ENCODE measurements around the gene AXIN1. TPM values are rescaled to one million over a fixed set of nuclear protein-coding genes. Genes with fewer than 3 reads are reported as not detected.
"Not testable (repeated sequence)": the region's sequence is repeated elsewhere in the genome, so short reads cannot be mapped to it uniquely, and the experiment has no call there.

AXIN1 gene
- total RNA-seq, 1 donor from 2014 or later, result 27.0 TPM

GRCh38 chr16:334861-335632 is 17.5 kb downstream of the AXIN1 start:
- not testable (repeated sequence) for H3K9me3 Mint-ChIP-seq (ENCODE audit: unreplicated experiment); H3K4me3 Mint-ChIP-seq (ENCODE audit: unreplicated experiment); H3K27me3 Mint-ChIP-seq (ENCODE audit: low read depth, unreplicated experiment); H3K9me3 ChIP-seq (ENCODE audit: insufficient read depth, low read depth, low read length); H3K27me3 ChIP-seq (ENCODE audit: insufficient read depth, low read length); H3K4me2 ChIP-seq (ENCODE audit: low read length); DNase-seq (ENCODE audit: low read depth); H3K4me3 ChIP-seq (ENCODE audit: insufficient read depth, low read depth, low read length); H2AFZ ChIP-seq (ENCODE audit: low read depth, low read length); H3K27ac ChIP-seq (ENCODE audit: low read depth, low read length); H3K9ac ChIP-seq (ENCODE audit: low read length); FAIRE-seq; H3K36me3 Mint-ChIP-seq (ENCODE audit: low read depth, unreplicated experiment); H3K4me1 ChIP-seq (ENCODE audit: insufficient read depth, low read length); H3K36me3 ChIP-seq (ENCODE audit: insufficient read depth, low read length)
- Mint-ChIP-seq H3K27ac (ENCODE audit: unreplicated experiment) (peak overlapping the region; percentile 78), H3K4me1 (ENCODE audit: low read depth, unreplicated experiment) (peaks cover 29% of the 10 kb centered on the region)
- Histone ChIP-seq H4K20me1 (ENCODE audit: insufficient read depth, low read length) (peaks cover 81% of the 10 kb centered on the region), H3K79me2 (ENCODE audit: insufficient read depth, low read length) (peaks cover 84% of the 10 kb centered on the region)

GRCh38 chr16:334164-334832 is 18.2 kb downstream of the AXIN1 start:
- not testable (repeated sequence) for H3K27me3 Mint-ChIP-seq (ENCODE audit: low read depth, unreplicated experiment); DNase-seq (ENCODE audit: low read depth); H3K9me3 ChIP-seq (ENCODE audit: insufficient read depth, low read depth, low read length); H3K27ac ChIP-seq (ENCODE audit: low read depth, low read length); H3K4me3 Mint-ChIP-seq (ENCODE audit: unreplicated experiment); H3K9me3 Mint-ChIP-seq (ENCODE audit: unreplicated experiment); H3K9ac ChIP-seq (ENCODE audit: low read length); H3K36me3 Mint-ChIP-seq (ENCODE audit: low read depth, unreplicated experiment); H3K4me2 ChIP-seq (ENCODE audit: low read length); H3K27me3 ChIP-seq (ENCODE audit: insufficient read depth, low read length); H3K4me1 ChIP-seq (ENCODE audit: insufficient read depth, low read length); H3K36me3 ChIP-seq (ENCODE audit: insufficient read depth, low read length); H3K4me3 ChIP-seq (ENCODE audit: insufficient read depth, low read depth, low read length); H2AFZ ChIP-seq (ENCODE audit: low read depth, low read length)
- peak overlapping the region; percentile 50 for H3K27ac Mint-ChIP-seq (ENCODE audit: unreplicated experiment)
- peaks cover 78% of the 10 kb centered on the region for H4K20me1 ChIP-seq (ENCODE audit: insufficient read depth, low read length)
- FAIRE-seq, result peak; percentile 49
- H3K4me1 Mint-ChIP-seq (ENCODE audit: low read depth, unreplicated experiment), result peaks cover 29% of the 10 kb centered on the region
- H3K79me2 ChIP-seq (ENCODE audit: insufficient read depth, low read length), result peaks cover 81% of the 10 kb centered on the region

GRCh38 chr16:333406-334094 is 19.0 kb downstream of the AXIN1 start:
- H3K36me3 ChIP-seq (ENCODE audit: insufficient read depth, low read length), result no peaks in the 10 kb centered on the region
- peaks cover 79% of the 10 kb centered on the region for H4K20me1 ChIP-seq (ENCODE audit: insufficient read depth, low read length)
- Mint-ChIP-seq H3K4me1 (ENCODE audit: low read depth, unreplicated experiment) (peaks cover 29% of the 10 kb centered on the region), H3K9me3 (ENCODE audit: unreplicated experiment) (peaks cover 2% of the 10 kb centered on the region), H3K27me3 (ENCODE audit: low read depth, unreplicated experiment) (no peaks in the 10 kb centered on the region), H3K27ac (ENCODE audit: unreplicated experiment) (peak overlapping the region; percentile 36), H3K36me3 (ENCODE audit: low read depth, unreplicated experiment) (peaks cover 1% of the 10 kb centered on the region), H3K4me3 (ENCODE audit: unreplicated experiment) (peak overlapping the region; percentile 8)
- H3K9me3 ChIP-seq (ENCODE audit: insufficient read depth, low read depth, low read length), result no peaks in the 10 kb centered on the region
- FAIRE-seq (no peak), DNase-seq (ENCODE audit: low read depth) (peak; percentile 8)
- H3K27ac ChIP-seq (ENCODE audit: low read depth, low read length), result no peak overlapping the region
- no peak overlapping the region for H3K9ac ChIP-seq (ENCODE audit: low read length)
- no peak for TF ChIP-seq CTCF (IDR thresholded peaks at IDR 0.05; ENCODE audit: insufficient read depth, low read depth, low read length)
- TF ChIP-seq EZH2 (IDR thresholded peaks at IDR 0.05; ENCODE audit: insufficient read depth, low read length), result no peak
- H3K4me3 ChIP-seq (ENCODE audit: insufficient read depth, low read depth, low read length), result no peak overlapping the region
- H2AFZ ChIP-seq (ENCODE audit: low read depth, low read length), result no peak overlapping the region
- no peaks in the 10 kb centered on the region for H3K4me1 ChIP-seq (ENCODE audit: insufficient read depth, low read length)
- peaks cover 80% of the 10 kb centered on the region for H3K79me2 ChIP-seq (ENCODE audit: insufficient read depth, low read length)
- H3K4me2 ChIP-seq (ENCODE audit: low read length), result no peak overlapping the region
- no peaks in the 10 kb centered on the region for H3K27me3 ChIP-seq (ENCODE audit: insufficient read depth, low read length)

GRCh38 chr16:331181-331814 is 21.2 kb downstream of the AXIN1 start:
- H3K4me3 Mint-ChIP-seq (ENCODE audit: unreplicated experiment); H2AFZ ChIP-seq (ENCODE audit: low read depth, low read length); H3K4me3 ChIP-seq (ENCODE audit: insufficient read depth, low read depth, low read length); H3K36me3 Mint-ChIP-seq (ENCODE audit: low read depth, unreplicated experiment); H3K27me3 Mint-ChIP-seq (ENCODE audit: low read depth, unreplicated experiment); H3K36me3 ChIP-seq (ENCODE audit: insufficient read depth, low read length); H3K9me3 Mint-ChIP-seq (ENCODE audit: unreplicated experiment); FAIRE-seq; H3K27me3 ChIP-seq (ENCODE audit: insufficient read depth, low read length); H3K4me2 ChIP-seq (ENCODE audit: low read length); H3K9ac ChIP-seq (ENCODE audit: low read length); H3K9me3 ChIP-seq (ENCODE audit: insufficient read depth, low read depth, low read length); H3K27ac ChIP-seq (ENCODE audit: low read depth, low read length): not testable (repeated sequence)
- H3K27ac Mint-ChIP-seq (ENCODE audit: unreplicated experiment), result peak overlapping the region; percentile 87
- peaks cover 34% of the 10 kb centered on the region for H3K4me1 Mint-ChIP-seq (ENCODE audit: low read depth, unreplicated experiment)
- Histone ChIP-seq H3K79me2 (ENCODE audit: insufficient read depth, low read length) (peaks cover 63% of the 10 kb centered on the region), H3K4me1 (ENCODE audit: insufficient read depth, low read length) (peaks cover 13% of the 10 kb centered on the region), H4K20me1 (ENCODE audit: insufficient read depth, low read length) (peaks cover 85% of the 10 kb centered on the region)
- DNase-seq (ENCODE audit: low read depth), result peak; percentile 23
